Loucy (cell line): ENCODE results near the gene BHLHE23.

Experiments
- H2AFZ ChIP-seq: fragments of 200-600 bp; sonication (generic); 2 replicates; pipeline ENCODE4 v1.6.0; 2016; ENCODE audit warnings: antibody characterized with exemption, mild to moderate bottlenecking, low read length, moderate library complexity
- H3F3A ChIP-seq: fragments of 200-600 bp; 2 replicates; pipeline ENCODE4 v1.6.0; 2016; ENCODE audit warnings: antibody characterized with exemption, low read depth, mild to moderate bottlenecking
- H3K27me3 ChIP-seq: fragments of 200-600 bp; sonication (generic); 2 replicates; pipeline ENCODE4 v1.6.1; 2014; ENCODE audit warnings: low read length, mild to moderate bottlenecking; ENCODE audit not compliant: insufficient read depth, poor library complexity, severe bottlenecking
- H3K36me3 ChIP-seq: fragments of 200-600 bp; sonication (generic); 2 replicates; pipeline ENCODE4 v1.6.1; 2016; ENCODE audit warnings: low read length; ENCODE audit not compliant: insufficient read depth
- H3K4me1 ChIP-seq: fragments of 200-600 bp; sonication (generic); 2 replicates; pipeline ENCODE4 v1.5.1; 2014; ENCODE audit warnings: low read length, mild to moderate bottlenecking; ENCODE audit not compliant: insufficient read depth, poor library complexity, severe bottlenecking
- H3K4me2 ChIP-seq: fragments of 200-600 bp; sonication (generic); 2 replicates; pipeline ENCODE4 v1.6.0; 2014; ENCODE audit warnings: antibody characterized with exemption, low read length, low read depth, mild to moderate bottlenecking; ENCODE audit not compliant: poor library complexity, severe bottlenecking
- H3K4me3 ChIP-seq: fragments of 200-600 bp; sonication (generic); 2 replicates; pipeline ENCODE4 v1.5.1; 2014; ENCODE audit warnings: low read length, mild to moderate bottlenecking, mixed read lengths; ENCODE audit not compliant: poor library complexity, severe bottlenecking
- H3K79me2 ChIP-seq: fragments of 200-600 bp; sonication (generic); 2 replicates; pipeline ENCODE4 v1.6.1; 2014; ENCODE audit warnings: low read length; ENCODE audit not compliant: insufficient read depth
- H3K9ac ChIP-seq: fragments of 200-600 bp; sonication (generic); 2 replicates; pipeline ENCODE4 v1.6.0; 2014; ENCODE audit warnings: mild to moderate bottlenecking, low read depth, low read length, moderate library complexity; ENCODE audit not compliant: poor library complexity, severe bottlenecking
- H3K9me2 ChIP-seq: fragments of 200-600 bp; sonication (generic); replicated peaks from 2 replicates; pipeline ENCODE4 v1.6.1; 2016; ENCODE audit warnings: low read depth, low read length, mixed read lengths
- H3K9me3 ChIP-seq: fragments of 200-600 bp; sonication (generic); 2 replicates; pipeline ENCODE4 v1.6.1; 2014; ENCODE audit warnings: mild to moderate bottlenecking, antibody characterized with exemption, low read length, low read depth; ENCODE audit not compliant: insufficient read depth
- H4K20me1 ChIP-seq: fragments of 200-600 bp; sonication (generic); 2 replicates; pipeline ENCODE4 v1.6.0; 2014; ENCODE audit warnings: antibody characterized with exemption, low read length, mild to moderate bottlenecking; ENCODE audit not compliant: insufficient read depth, poor library complexity, severe bottlenecking
- CTCF ChIP-seq: fragments of 200-600 bp; sonication (generic); conservative IDR thresholded peaks from 2 replicates; pipeline ENCODE4 v1.5.1; 2014; ENCODE audit warnings: mild to moderate bottlenecking, antibody characterized with exemption, low read length
- EZH2phosphoT487 ChIP-seq: fragments of 200-600 bp; IDR thresholded peaks from 2 replicates; pipeline ENCODE4 v1.6.1; 2018; ENCODE audit warnings: antibody characterized with exemption, mild to moderate bottlenecking, moderate library complexity, borderline replicate concordance

BHLHE23 gene

GRCh38 chr20:63022501-63022900 lies 15.7 kb upstream of the BHLHE23 start:
- Histone ChIP-seq H4K20me1 (no peaks in the 10 kb centered on the region), H3F3A (no peaks in the 10 kb centered on the region), H3K9me2 (no peaks in the 10 kb centered on the region), H3K4me1 (no peaks in the 10 kb centered on the region), H3K79me2 (no peaks in the 10 kb centered on the region), H3K4me3 (no peak overlapping the region), H3K36me3 (no peaks in the 10 kb centered on the region), H3K9me3 (no peaks in the 10 kb centered on the region), H3K9ac (no peak overlapping the region), H3K4me2 (no peak overlapping the region), H3K27me3 (no peaks in the 10 kb centered on the region), H2AFZ (no peak overlapping the region)
- TF ChIP-seq EZH2phosphoT487 (no peak), CTCF (no peak)

GRCh38 chr20:63021356-63022321 lies 14.9 kb upstream of the BHLHE23 start:
- H3K9ac ChIP-seq: no peak overlapping the region
- H3K27me3 ChIP-seq: no peaks in the 10 kb centered on the region
- H3F3A ChIP-seq: no peaks in the 10 kb centered on the region

GRCh38 chr20:63020681-63021080 lies 13.9 kb upstream of the BHLHE23 start:
- Histone ChIP-seq H3K27me3 (no peaks in the 10 kb centered on the region), H3K9me2 (no peaks in the 10 kb centered on the region), H3K79me2 (no peaks in the 10 kb centered on the region), H2AFZ (no peak overlapping the region), H3K4me1 (no peaks in the 10 kb centered on the region), H3F3A (no peaks in the 10 kb centered on the region), H3K4me2 (no peak overlapping the region), H3K36me3 (no peaks in the 10 kb centered on the region), H3K9ac (no peak overlapping the region), H3K9me3 (no peaks in the 10 kb centered on the region), H4K20me1 (no peaks in the 10 kb centered on the region), H3K4me3 (no peak overlapping the region)
- TF ChIP-seq EZH2phosphoT487 (no peak), CTCF (no peak)

More at GRCh38 chr20:63021356-63022321, 14.9 kb upstream of the BHLHE23 start:
- H3K4me2 ChIP-seq: no peak overlapping the region
- no peaks in the 10 kb centered on the region for H4K20me1 ChIP-seq
- no peak overlapping the region for H3K4me3 ChIP-seq
- H3K4me1 ChIP-seq: no peaks in the 10 kb centered on the region
- no peaks in the 10 kb centered on the region for H3K9me3 ChIP-seq
- H2AFZ ChIP-seq: no peak overlapping the region
- TF ChIP-seq EZH2phosphoT487: no peak
- no peak for TF ChIP-seq CTCF
- H3K79me2 ChIP-seq: no peaks in the 10 kb centered on the region
- H3K9me2 ChIP-seq: no peaks in the 10 kb centered on the region
- H3K36me3 ChIP-seq: no peaks in the 10 kb centered on the region
